C4-2B (cell line): Measurements from ENCODE around the gene AKT1S1.

Source experiments
- H3K27ac ChIP-seq: fragments of 450-650 bp; 2 replicates; pipeline ENCODE4 v1.5.1; 2017
- CTCF ChIP-seq: fragments of 450-650 bp; conservative IDR thresholded peaks from 2 replicates; pipeline ENCODE4 v1.5.1; 2017; ENCODE audit warnings: mild to moderate bottlenecking
- ZFX ChIP-seq: fragments of 450-650 bp; IDR thresholded peaks from 2 replicates; pipeline ENCODE4 v1.6.1; 2017

AKT1S1 gene

GRCh38 chr19:49879243-49879963 lies 2.2 kb upstream of the AKT1S1 start:
- no peak for TF ChIP-seq CTCF
- no peak for TF ChIP-seq ZFX
- H3K27ac ChIP-seq, result peak overlapping the region; percentile 99; the same call in 1 of the 2 replicates

- H3K27ac ChIP-seq, result peak overlapping the region; percentile 99
- TF ChIP-seq ZFX (no peak), CTCF (no peak)
Observed at GRCh38 chr19:49878744-49879070, 1.6 kb upstream of the AKT1S1 start.

GRCh38 chr19:49877879-49878743 lies 956 bp upstream of the AKT1S1 start:
- TF ChIP-seq CTCF (no peak), ZFX (no peak)
- peak overlapping the region; percentile 99 for H3K27ac ChIP-seq

- TF ChIP-seq ZFX, result no peak
- TF ChIP-seq CTCF, result no peak
- peak overlapping the region; percentile 99 for H3K27ac ChIP-seq
Observed at GRCh38 chr19:49876422-49877019, 634 bp downstream of the AKT1S1 start.

GRCh38 chr19:49875857-49876421 lies 1.2 kb downstream of the AKT1S1 start:
- no peak for TF ChIP-seq ZFX
- TF ChIP-seq CTCF, result no peak
- H3K27ac ChIP-seq, result peak overlapping the region; percentile 99

- H3K27ac ChIP-seq, result peak overlapping the region; percentile 99
- TF ChIP-seq CTCF (no peak), ZFX (no peak)
Observed at GRCh38 chr19:49875177-49875576, 2.0 kb downstream of the AKT1S1 start.
